ENCODE results near the gene SDHAF2. TPM values are rescaled to one million over a fixed set of nuclear protein-coding genes. Genes with fewer than 3 reads are reported as not detected.

SDHAF2 gene
- total RNA-seq, 1 donor from 2014 or later, result 24.9 TPM

DNA sequence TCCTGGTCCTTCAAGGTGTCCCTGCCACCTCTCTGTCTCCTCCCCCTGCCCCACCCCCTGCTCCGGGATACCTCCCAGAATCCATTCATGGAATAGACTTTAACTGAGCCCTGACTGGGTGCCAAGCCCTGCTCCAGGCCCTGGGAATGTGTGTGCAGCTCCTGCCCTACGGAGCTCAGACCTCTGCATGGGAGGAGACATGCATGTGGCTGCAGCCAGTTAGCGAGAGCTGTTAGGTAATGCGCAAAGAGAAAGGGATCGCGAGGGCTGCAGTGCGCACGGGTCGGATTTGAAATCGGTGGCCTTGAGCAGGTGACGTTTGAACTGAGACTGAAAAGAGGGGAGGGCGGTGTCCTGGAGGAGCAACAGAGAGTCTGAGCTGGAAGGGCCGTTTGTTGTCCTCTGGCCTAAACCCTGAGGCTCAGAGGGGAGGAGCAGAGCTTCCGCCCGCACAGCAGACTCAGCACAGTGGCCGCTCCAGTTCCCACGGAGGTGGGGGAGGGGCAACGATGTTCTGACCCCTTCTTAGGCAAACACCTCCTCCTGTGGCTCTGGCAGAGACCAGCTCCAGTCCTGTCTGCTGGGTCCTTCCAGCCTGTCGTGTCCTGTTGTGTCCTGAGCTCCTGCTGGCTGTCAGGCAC is 58.8 kb downstream of the SDHAF2 start:
- DNase-seq (ENCODE audit: low spot score) (no peak), ATAC-seq (peak; percentile 76)
- intact Hi-C loops (cut with DNase I), result no loop called here

DNA sequence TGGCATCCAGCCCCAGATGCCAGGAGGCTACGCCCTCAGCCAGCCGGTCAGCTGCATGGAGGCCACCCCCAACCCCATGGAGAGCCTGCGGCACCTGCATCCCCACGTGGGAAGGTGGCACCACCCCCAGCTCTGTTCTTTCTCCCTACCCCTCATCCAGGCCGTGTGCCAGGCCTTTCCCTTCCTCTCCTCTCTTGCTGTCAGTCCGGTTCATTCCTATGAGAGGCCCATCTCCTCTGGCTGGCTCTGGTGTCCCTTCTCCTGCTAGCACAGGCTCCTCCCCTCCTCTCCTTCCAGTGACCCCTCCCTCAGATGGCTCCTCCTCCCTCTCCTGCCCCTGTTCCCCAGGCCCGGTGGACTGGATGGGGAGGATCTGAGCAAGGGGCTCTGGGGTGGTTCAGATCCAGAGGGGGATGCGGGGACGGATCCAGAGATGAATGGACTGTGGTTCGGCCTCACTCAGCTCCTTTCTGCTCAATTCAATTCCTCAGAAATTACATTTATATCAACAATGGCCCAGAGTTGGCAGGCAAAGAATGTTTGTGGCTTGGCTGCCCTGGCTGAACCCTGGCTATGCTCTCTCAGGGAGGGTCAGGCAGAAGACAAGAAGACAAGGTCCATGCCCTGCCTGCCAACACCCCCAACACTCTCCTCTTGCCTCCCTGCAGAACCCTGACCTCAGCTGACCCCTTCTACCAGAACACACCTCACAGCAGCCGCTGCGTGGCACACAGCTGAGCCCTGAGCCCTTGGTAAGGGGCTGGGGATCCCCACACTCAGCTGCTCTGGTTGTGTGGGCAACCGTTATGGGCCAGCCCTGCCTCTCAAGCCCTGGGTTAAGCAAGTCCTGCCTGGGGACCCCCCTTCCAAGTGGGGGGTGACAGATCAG is 60.2 kb downstream of the SDHAF2 start:
- ATAC-seq (peak; percentile 83), DNase-seq (ENCODE audit: low spot score) (no peak)
- intact Hi-C loops (cut with DNase I), result no loop called here

DNA sequence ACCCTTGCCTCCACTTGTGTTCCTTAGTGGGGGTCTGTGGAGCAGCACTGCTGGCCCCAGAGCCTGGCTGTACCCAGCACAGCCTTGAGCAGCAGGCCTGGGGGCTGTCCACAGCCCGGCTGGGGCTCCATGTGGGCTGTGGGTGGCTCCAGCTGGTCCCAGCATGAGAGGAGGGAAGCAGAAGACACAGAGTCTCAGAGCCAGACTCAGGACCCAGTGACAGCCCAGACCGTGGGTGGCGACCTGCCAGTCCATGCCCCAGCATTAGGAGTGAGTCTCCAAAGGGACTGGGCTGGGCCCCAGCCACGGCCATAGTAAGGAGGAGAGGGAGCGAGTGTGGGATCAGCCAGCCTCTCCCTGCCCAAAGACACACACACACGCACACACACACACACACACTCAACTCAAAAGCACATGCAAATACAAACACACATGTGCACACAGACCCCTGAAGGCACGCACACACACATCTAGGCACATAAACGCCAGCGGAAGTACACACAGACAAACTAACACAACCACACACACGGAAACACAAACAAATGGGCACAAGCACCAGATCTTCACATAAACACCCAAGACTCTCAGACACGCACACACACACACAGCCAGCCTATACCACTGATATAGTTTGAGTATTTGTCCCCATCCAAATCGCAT is 61.9 kb downstream of the SDHAF2 start:
- intact Hi-C loops (cut with DNase I), result no loop called here
- ATAC-seq, result no peak
- DNase-seq (ENCODE audit: low spot score), result no peak

DNA sequence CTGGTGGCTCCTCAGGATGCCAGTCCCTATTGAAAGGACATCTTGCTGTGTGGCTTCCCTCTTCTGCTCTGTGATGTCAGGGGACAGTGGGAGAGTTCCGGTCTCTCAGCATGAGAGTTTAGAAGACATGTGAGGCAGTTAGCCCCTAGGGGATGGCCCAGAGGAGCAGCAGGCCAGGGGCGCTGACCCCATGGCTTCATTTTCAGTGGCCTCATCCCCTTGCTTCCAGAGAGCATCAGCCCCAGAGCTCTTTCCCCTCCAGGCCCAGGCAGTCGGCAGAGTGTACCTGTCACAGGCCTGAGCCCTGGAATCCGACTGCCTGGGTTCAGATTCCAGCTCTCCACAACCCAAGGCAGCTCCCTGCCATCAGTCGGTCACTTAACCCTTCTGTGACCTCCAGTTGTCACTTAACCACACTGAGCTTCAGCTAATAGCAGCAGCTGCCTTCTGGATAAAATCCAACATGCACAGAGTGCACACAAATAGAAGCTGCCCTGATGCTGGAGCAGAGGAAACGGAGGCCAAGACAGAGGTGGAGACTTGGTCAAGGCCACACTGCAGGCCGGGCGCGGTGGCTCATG is 64.5 kb downstream of the SDHAF2 start:
- DNase-seq (ENCODE audit: low spot score) (no peak), ATAC-seq (no peak)
- intact Hi-C loops (cut with DNase I), result no loop called here

DNA sequence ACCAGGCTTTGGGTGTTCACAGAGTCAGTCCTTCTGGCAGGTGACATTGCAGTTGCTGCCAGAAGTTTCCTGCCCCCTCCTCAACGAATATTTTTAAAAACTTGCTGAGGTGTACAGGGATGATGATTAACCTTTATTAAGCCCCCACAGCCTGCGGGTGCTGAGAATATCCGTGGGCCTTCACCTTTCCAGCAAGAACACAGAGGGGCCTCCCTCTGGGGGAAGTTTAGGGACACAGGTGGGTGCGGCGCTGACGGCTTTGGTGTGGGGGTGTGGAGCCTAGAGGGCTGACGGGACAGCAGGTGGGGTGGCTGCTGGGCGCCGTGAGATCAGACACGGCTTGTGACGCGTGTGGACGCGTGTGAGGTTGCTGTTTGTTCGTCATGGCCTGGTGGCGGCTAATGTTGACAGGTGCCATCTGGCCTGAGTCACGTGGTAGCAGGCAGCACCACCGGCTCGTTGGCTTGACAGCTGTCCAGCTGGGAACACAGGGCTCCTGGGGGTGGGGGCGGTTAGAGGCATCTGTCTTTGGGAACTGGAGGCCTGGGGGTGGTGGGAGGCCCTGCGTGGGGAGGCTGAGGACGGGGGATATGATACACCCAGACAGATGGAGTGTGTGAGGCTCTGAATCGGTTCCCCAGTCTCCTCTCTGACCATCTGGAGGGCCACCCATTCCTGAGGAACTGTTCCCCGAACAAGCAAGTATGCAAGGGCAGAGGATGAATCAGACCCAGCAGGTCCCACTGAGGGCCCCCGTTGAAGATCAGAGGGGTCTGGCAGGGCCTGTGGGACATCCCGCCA is 66.1 kb downstream of the SDHAF2 start:
- intact Hi-C loops (cut with DNase I), result no loop called here
- no peak for ATAC-seq
- no peak for DNase-seq (ENCODE audit: low spot score)

Other genes starting within 250 kb of the SDHAF2 start
- not detected for gene PGA3, start 226.6 kb upstream of the SDHAF2 start, total RNA-seq
- not detected for gene PGA4, start 207.8 kb upstream of the SDHAF2 start, total RNA-seq
- not detected for gene PGA5, start 188.9 kb upstream of the SDHAF2 start, total RNA-seq
- 3.6 TPM for gene VWCE, start 134.8 kb upstream of the SDHAF2 start, total RNA-seq
- 161 TPM for gene DDB1, start 97.0 kb upstream of the SDHAF2 start, total RNA-seq
- 32.6 TPM for gene TKFC, start 96.9 kb upstream of the SDHAF2 start, total RNA-seq
- 37.8 TPM for gene CYB561A3, start 68.2 kb upstream of the SDHAF2 start, total RNA-seq
- gene TMEM138, start 67.8 kb upstream of the SDHAF2 start, total RNA-seq, result 38.2 TPM
- gene TMEM216, start 37.5 kb upstream of the SDHAF2 start, total RNA-seq, result 8.9 TPM
- gene CPSF7, start 149 bp upstream of the SDHAF2 start, total RNA-seq, result 79.2 TPM
- 0.98 TPM for gene LRRC10B, start 78.6 kb downstream of the SDHAF2 start, total RNA-seq
- 3.7 TPM for gene SYT7, start 151.0 kb downstream of the SDHAF2 start, total RNA-seq

All from sciatic nerve (tissue), 2 donors.